ENCODE data around the gene C2orf80. TPM values are rescaled to one million over a fixed set of nuclear protein-coding genes. Genes with fewer than 3 reads are reported as not detected.
A peak's percentile ranks its signal among the peaks of the same experiment; 100 is the strongest.

Gene C2orf80
- polyA plus RNA-seq, 1 of the 3 experiments (the other 2 are of a cell fraction): not detected

GRCh38 chr2:208129744-208130711 lies 59.8 kb downstream of the C2orf80 start, which contains the start of gene CRYGC (continued):
- TF ChIP-seq NFIC (IDR thresholded peaks at IDR 0.05; ENCODE audit: borderline replicate concordance) (peak; percentile 22; the same call in 1 of the 2 replicates), GABPA (IDR thresholded peaks at IDR 0.05; ENCODE audit: low read depth) (no peak)

- no peaks in the 10 kb centered on the region for H3K79me2 ChIP-seq (ENCODE audit: insufficient read depth)
- H3K27ac ChIP-seq (ENCODE audit: low read depth in 2 of 2, low read length in 1 of 2): no peak overlapping the region
- no peaks in the 10 kb centered on the region for H3K27me3 ChIP-seq (ENCODE audit: insufficient read depth)
- ChIA-PET CTCF (interaction anchor here (0.7 to 0.8 kb wide), 2 partner anchors 22 to 126 kb away, joined by 3 read pairs; no protein-coding TSS in a partner anchor), POLR2A (no interaction called here)
- H3K9ac ChIP-seq: no peak overlapping the region
- peaks cover 0 to 16% of the 10 kb centered on the region in 2 experiments; a peak in 2 of 4 replicates for H3K4me1 ChIP-seq (ENCODE audit: control insufficient read depth in 1 of 2, insufficient read depth in 2 of 2, low read depth in 1 of 2, low read length in 1 of 2)
- H3F3A ChIP-seq (replicated peaks; ENCODE audit: insufficient read depth): peaks cover 3% of the 10 kb centered on the region
- H2AFZ ChIP-seq (ENCODE audit: low read depth): no peak overlapping the region
- H3K36me3 ChIP-seq (replicated peaks in 1 of 2; ENCODE audit: control insufficient read depth in 1 of 2, insufficient read depth in 2 of 2, low read length in 1 of 2): no peaks in the 10 kb centered on the region
- H3K9me3 ChIP-seq: no peaks in the 10 kb centered on the region
- no peaks in the 10 kb centered on the region for H3K9me2 ChIP-seq
- H4K20me1 ChIP-seq (ENCODE audit: insufficient read depth): no peaks in the 10 kb centered on the region
- H3K4me2 ChIP-seq: no peak overlapping the region
- no peak overlapping the region for H3K4me3 ChIP-seq (ENCODE audit: low read depth in 2 of 2, low read length in 1 of 2)
- 91% methylated on average over 12 of the region's 12 CpGs for WGBS (ENCODE audit: low lambda C conversion rate)
- no peak for DNase-seq
- no peak for TF ChIP-seq GABPA (IDR thresholded peaks at IDR 0.05; ENCODE audit: low read depth)
- TF ChIP-seq SIN3A (IDR thresholded peaks at IDR 0.05; ENCODE audit: borderline replicate concordance, low read depth, low read length): no peak
- no peak for TF ChIP-seq MXI1 (IDR thresholded peaks at IDR 0.05; ENCODE audit: low read depth, low read length)
- TF ChIP-seq RCOR1 (IDR thresholded peaks at IDR 0.05; ENCODE audit: low read length): no peak
- TF ChIP-seq MEF2A (IDR thresholded peaks at IDR 0.05; ENCODE audit: borderline replicate concordance, low read depth): no peak
- no peak for TF ChIP-seq FOXM1 (IDR thresholded peaks at IDR 0.05; ENCODE audit: low read depth)
- TF ChIP-seq SMC3 (IDR thresholded peaks at IDR 0.05; ENCODE audit: low read depth, low read length): no peak
- TF ChIP-seq NFIC (IDR thresholded peaks at IDR 0.05; ENCODE audit: borderline replicate concordance): no peak
Measured at GRCh38 chr2:208128136-208128535, 61.7 kb downstream of the C2orf80 start.

- H3K36me3 ChIP-seq (replicated peaks in 1 of 2; ENCODE audit: control insufficient read depth in 1 of 2, insufficient read depth in 2 of 2, low read length in 1 of 2): no peaks in the 10 kb centered on the region
- no peaks in the 10 kb centered on the region for H3K9me2 ChIP-seq
- H3K4me3 ChIP-seq (ENCODE audit: low read depth in 2 of 2, low read length in 1 of 2): no peak overlapping the region
- DNase-seq: no peak
- H3K27me3 ChIP-seq (ENCODE audit: insufficient read depth): no peaks in the 10 kb centered on the region
- H3K27ac ChIP-seq (ENCODE audit: low read depth in 2 of 2, low read length in 1 of 2): no peak overlapping the region
- no peak overlapping the region for H3K9ac ChIP-seq
- H3K9me3 ChIP-seq: no peaks in the 10 kb centered on the region
- H3F3A ChIP-seq (replicated peaks; ENCODE audit: insufficient read depth): peaks cover 3% of the 10 kb centered on the region
- peaks cover 0 to 16% of the 10 kb centered on the region in 2 experiments; a peak in 2 of 4 replicates for H3K4me1 ChIP-seq (ENCODE audit: control insufficient read depth in 1 of 2, insufficient read depth in 2 of 2, low read depth in 1 of 2, low read length in 1 of 2)
- WGBS (ENCODE audit: low lambda C conversion rate): 93% methylated on average over 4 of the region's 4 CpGs
- H2AFZ ChIP-seq (ENCODE audit: low read depth): no peak overlapping the region
- no peaks in the 10 kb centered on the region for H3K79me2 ChIP-seq (ENCODE audit: insufficient read depth)
- H4K20me1 ChIP-seq (ENCODE audit: insufficient read depth): no peaks in the 10 kb centered on the region
- ChIA-PET POLR2A (no interaction called here), CTCF (interaction anchor here (0.6 kb wide), 1 partner anchor 178 kb away, joined by 3 read pairs; no protein-coding TSS in a partner anchor)
- no peak overlapping the region for H3K4me2 ChIP-seq
- TF ChIP-seq TEAD4 (IDR thresholded peaks at IDR 0.05; ENCODE audit: borderline replicate concordance, insufficient read depth) (no peak), FOXM1 (IDR thresholded peaks at IDR 0.05; ENCODE audit: low read depth) (no peak), FOSL2 (IDR thresholded peaks at IDR 0.05; ENCODE audit: borderline replicate concordance, low read depth) (no peak), EP300 (IDR thresholded peaks at IDR 0.05; ENCODE audit: borderline replicate concordance in 1 of 2, low read depth in 1 of 2, low read length in 1 of 2) (no peak), EZH2phosphoT487 (IDR thresholded peaks at IDR 0.05; ENCODE audit: borderline replicate concordance, low read depth) (no peak), MAX (IDR thresholded peaks at IDR 0.05; ENCODE audit: low read depth) (no peak), MEF2A (IDR thresholded peaks at IDR 0.05; ENCODE audit: borderline replicate concordance, low read depth) (no peak), SIN3A (IDR thresholded peaks at IDR 0.05; ENCODE audit: borderline replicate concordance, low read depth, low read length) (no peak), PBX3 (IDR thresholded peaks at IDR 0.05) (no peak), ZBTB33 (IDR thresholded peaks at IDR 0.05; ENCODE audit: borderline replicate concordance, low read depth) (no peak)
Measured at GRCh38 chr2:208127090-208127489, 62.7 kb downstream of the C2orf80 start.
